Lung (tissue), 12 donors: ENCODE data around the gene PRDM12. TPM values are rescaled to one million over a fixed set of nuclear protein-coding genes. Genes with fewer than 3 reads are reported as not detected.

Experiments
- ATAC-seq: fragments of 200-7000 bp; cut with Tn5 transposase; one replicate; pipeline ENCODE4 v1.9.1; 2020; ENCODE audit warnings: moderate number of reproducible peaks; ENCODE audit not compliant: insufficient read depth, low FRiP score
- DNase-seq, 3 donors: peaks; one replicate each; pipeline ENCODE4 v3.0.0-alpha.2; 2013 to 2017
- H3K27ac ChIP-seq, 2 donors: one replicate each; pipeline ENCODE4 v1.5.1; 2013; ENCODE audit warnings: mild to moderate bottlenecking in 2 of 2, moderate library complexity in 2 of 2, control low read depth in 1 of 2, inconsistent platforms in 1 of 2, low read depth in 1 of 2, low read length in 1 of 2
- H3K27me3 ChIP-seq, 3 donors: one replicate each; pipeline ENCODE4 v1.5.1; 2013; ENCODE audit warnings: low read length in 2 of 3; ENCODE audit not compliant: control insufficient read depth in 3 of 3, insufficient read depth in 3 of 3
- H3K36me3 ChIP-seq, 4 donors: one replicate each; pipeline ENCODE4 v1.5.1; 2013; ENCODE audit warnings: low read length in 4 of 4, mild to moderate bottlenecking in 1 of 4, moderate library complexity in 1 of 4; ENCODE audit not compliant: control insufficient read depth in 4 of 4, insufficient read depth in 4 of 4
- H3K4me1 ChIP-seq, 5 donors: one replicate each; pipeline ENCODE4 v1.5.1; 2013; ENCODE audit warnings: low read length in 5 of 5, mild to moderate bottlenecking in 2 of 5, moderate library complexity in 1 of 5; ENCODE audit not compliant: control insufficient read depth in 5 of 5, insufficient read depth in 5 of 5
- H3K4me3 ChIP-seq: one replicate; pipeline ENCODE4 v1.5.1; 2013; ENCODE audit warnings: mild to moderate bottlenecking, control low read depth, moderate library complexity
- H3K9ac ChIP-seq, 2 donors: one replicate each; pipeline ENCODE4 v1.5.1; 2013; ENCODE audit warnings: low read length in 2 of 2, control low read depth in 1 of 2; ENCODE audit not compliant: insufficient read depth in 1 of 2
- H3K9me3 ChIP-seq, 4 donors: one replicate each; pipeline ENCODE4 v1.5.1; 2013; ENCODE audit warnings: low read length in 3 of 4, mild to moderate bottlenecking in 1 of 4, moderate library complexity in 1 of 4; ENCODE audit not compliant: control insufficient read depth in 4 of 4, insufficient read depth in 3 of 4
- CTCF ChIP-seq: IDR thresholded peaks from 2 replicates; pipeline ENCODE4 v1.5.1; 2012; ENCODE audit warnings: mild to moderate bottlenecking; ENCODE audit errors: control extremely low read depth, extremely low read depth
- WGBS, 2 donors: extraction: QIAGEN DNeasy Blood & Tissue Kit; methylation state at CpG; one replicate each; pipeline ENCODE4 v1.1.7; 2013; 5-methylcytosine and 5-hydroxymethylcytosine counted together
- polyA plus RNA-seq, 2 donors: library from polyadenylated mRNA; stranded (reverse); fragments of 200-250 nt; gene quantifications; one replicate each; pipeline ENCODE4 v1.2.1, GENCODE V29; 2013
- total RNA-seq, 2 donors: library from RNA; depleted of rRNA in 1 of 2; stranded (reverse); fragments of >200 nt in 1 of 2; gene quantifications; one replicate each; pipeline ENCODE4 v1.2.1, GENCODE V29; 2014 to 2021
- donor health status: control.
- donor health status: control.
- donor health status: Bipolar disorder and iron deficiency.
- donor health status: healthy.
- donor health status: DM: yes; HTN: yes; CAD: no.

PRDM12 gene
- total and polyA plus RNA-seq, 4 donors = 0.05 to 0.09 TPM; not detected in 2

DNA sequence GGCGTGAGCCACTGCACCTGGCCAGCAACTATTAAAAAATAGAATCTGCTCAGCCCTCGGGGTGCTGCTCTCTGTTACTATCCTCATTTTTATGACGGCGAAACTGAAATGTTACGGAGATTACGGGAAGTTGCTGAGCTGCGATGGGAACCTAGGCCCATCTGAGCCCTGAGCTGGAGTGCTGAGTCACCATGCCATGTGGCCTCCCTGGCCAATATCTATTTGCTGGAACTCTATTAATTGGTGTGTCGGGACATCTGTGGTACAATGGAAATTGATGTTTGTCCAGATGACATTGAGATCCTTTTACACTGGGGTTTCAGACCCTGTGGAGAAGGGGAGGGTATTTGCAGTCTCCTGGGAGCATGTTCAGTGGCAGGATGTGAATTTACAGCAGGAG is 8.1 kb downstream of the PRDM12 start:
- WGBS, 2 donors = 90 to 92% methylated on average over 8 of the region's 8 CpGs
- ATAC-seq = no peak
- no peaks in the 10 kb centered on the region for H3K9me3 ChIP-seq

DNA sequence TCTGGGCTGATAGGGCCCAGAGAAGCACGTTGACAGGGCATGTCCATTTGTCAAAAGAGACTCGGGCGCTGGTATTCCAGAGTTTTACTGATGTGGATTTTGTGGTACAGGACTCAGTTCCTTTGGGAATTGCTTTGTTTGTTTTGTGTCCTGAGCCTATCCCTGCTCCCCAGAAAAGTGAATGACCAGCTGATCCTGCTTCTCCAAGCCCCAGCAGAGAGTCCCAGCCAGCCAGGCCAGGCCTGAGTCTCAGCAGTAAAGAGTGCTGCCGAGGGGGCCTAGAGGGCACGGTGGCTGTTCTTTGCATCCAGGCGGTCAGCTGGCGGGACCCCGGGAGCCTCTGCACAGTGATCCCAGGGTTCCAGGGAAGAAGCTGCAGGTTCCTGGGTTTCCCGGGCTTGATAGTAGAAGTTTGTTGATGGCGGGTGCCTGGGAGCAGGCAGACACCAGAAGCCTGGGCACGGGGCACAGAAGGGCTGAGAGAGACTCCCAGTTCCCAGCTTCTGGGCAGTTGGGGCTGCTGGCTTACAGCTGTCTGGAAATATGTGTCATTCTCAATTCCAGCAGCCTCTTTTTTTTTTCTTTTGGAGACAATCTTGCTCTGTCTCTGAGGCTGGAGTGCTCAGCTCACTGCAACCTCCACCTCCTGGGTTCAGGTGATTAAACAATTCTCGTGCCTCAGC is 8.7 kb downstream of the PRDM12 start:
- Histone ChIP-seq H3K36me3 (no peaks in the 10 kb centered on the region), H3K4me3 (no peak overlapping the region), H3K27ac (no peak overlapping the region), H3K9me3 (no peaks in the 10 kb centered on the region), H3K27me3 (peaks cover 0 to 19% (median 10%) of the 10 kb centered on the region in 3 donors), H3K9ac (no peak overlapping the region), H3K4me1 (no peaks in the 10 kb centered on the region)
- TF ChIP-seq CTCF = no peak
- ATAC-seq = no peak
- 79 to 91% methylated on average over 12 of the region's 12 CpGs for WGBS, 2 donors
- no peak for DNase-seq

More for the DNA sequence above, 8.1 kb downstream of the PRDM12 start:
- Histone ChIP-seq H3K9ac (no peak overlapping the region), H3K4me3 (no peak overlapping the region), H3K27ac (no peak overlapping the region), H3K36me3 (no peaks in the 10 kb centered on the region), H3K27me3 (peaks cover 0 to 25% (median 16%) of the 10 kb centered on the region in 3 donors), H3K4me1 (no peaks in the 10 kb centered on the region)
- TF ChIP-seq CTCF = no peak
- DNase-seq = no peak

GRCh38 chr9:130675396-130675795 is 11.0 kb downstream of the PRDM12 start:
- DNase-seq (no peak), ATAC-seq (no peak)
- Histone ChIP-seq H3K9me3 (no peaks in the 10 kb centered on the region), H3K27ac (no peak overlapping the region), H3K36me3 (no peaks in the 10 kb centered on the region), H3K27me3 (peaks cover 0 to 22% (median 6%) of the 10 kb centered on the region in 3 donors), H3K9ac (no peak overlapping the region), H3K4me1 (no peaks in the 10 kb centered on the region), H3K4me3 (no peak overlapping the region)
- WGBS, 2 donors = 87 to 88% methylated on average over 13 of the region's 13 CpGs
- TF ChIP-seq CTCF = no peak
